HepG2 (cell line): ENCODE results near the gene ERMARD. TPM values are rescaled to one million over a fixed set of nuclear protein-coding genes. Genes with fewer than 3 reads are reported as not detected.

ENCODE experiments used
- ATAD3A ChIP-seq: sonication (generic); formaldehyde crosslinking; IDR thresholded peaks from 2 replicates; pipeline ENCODE4 v1.4.0; 2020; ENCODE audit warnings: missing genetic modification reagents
- CAMTA2 ChIP-seq: sonication (generic); formaldehyde crosslinking; IDR thresholded peaks from 2 replicates; pipeline ENCODE4 v1.4.0; 2020; ENCODE audit warnings: mild to moderate bottlenecking, missing genetic modification reagents, borderline replicate concordance
- CBX2 ChIP-seq, 2 experiments: fragments of 200-600 bp in 1 of 2; sonication (generic); formaldehyde crosslinking in 1 of 2; IDR thresholded peaks; 2 replicates each; pipeline versions ENCODE4 v1.7.0 to v1.8.1; 2018 to 2022; ENCODE audit warnings: low read depth in 2 of 2, low read length in 1 of 2, mild to moderate bottlenecking in 1 of 2, missing genetic modification reagents in 1 of 2
- CREM ChIP-seq, 2 experiments: sonication (generic) in 1 of 2; formaldehyde crosslinking in 1 of 2; IDR thresholded peaks; 2 replicates each; pipeline versions ENCODE4 v1.4.0 to v1.6.1; 2016 to 2020; ENCODE audit warnings: antibody characterized with exemption in 1 of 2, mild to moderate bottlenecking in 1 of 2, missing genetic modification reagents in 1 of 2
- EEA1 ChIP-seq: sonication (generic); formaldehyde crosslinking; IDR thresholded peaks from 2 replicates; pipeline ENCODE4 v1.5.1; 2020; ENCODE audit warnings: mild to moderate bottlenecking, missing genetic modification reagents, borderline replicate concordance
- FOXM1 ChIP-seq: sonication (generic); formaldehyde crosslinking; IDR thresholded peaks from 2 replicates; pipeline ENCODE4 v1.5.0; 2020; ENCODE audit warnings: missing genetic modification reagents
- FOXP1 ChIP-seq, 2 experiments: fragments of 450-650 bp in 1 of 2; IDR thresholded peaks; 2 replicates each; pipeline ENCODE4 v1.6.1; 2017 to 2018; ENCODE audit warnings: antibody characterized with exemption in 1 of 2
- GLMP ChIP-seq: sonication (generic); formaldehyde crosslinking; IDR thresholded peaks from 2 replicates; pipeline ENCODE4 v1.9.0; 2021; ENCODE audit warnings: missing genetic modification reagents, mild to moderate bottlenecking, borderline replicate concordance
- HMG20A ChIP-seq: IDR thresholded peaks from 2 replicates; pipeline ENCODE4 v1.6.1; 2016; ENCODE audit warnings: borderline replicate concordance
- MTA3 ChIP-seq: sonication (generic); formaldehyde crosslinking; IDR thresholded peaks from 2 replicates; pipeline ENCODE4 v1.4.0; 2020; ENCODE audit warnings: missing genetic modification reagents
- MTF1 ChIP-seq: sonication (generic); formaldehyde crosslinking; IDR thresholded peaks from 2 replicates; pipeline ENCODE4 v1.5.0; 2020; ENCODE audit warnings: missing genetic modification reagents
- PITX1 ChIP-seq: sonication (generic); formaldehyde crosslinking; IDR thresholded peaks from 2 replicates; pipeline ENCODE4 v1.5.1; 2020; ENCODE audit warnings: mild to moderate bottlenecking, missing genetic modification reagents
- RBM39 ChIP-seq: fragments of 200-400 bp; formaldehyde crosslinking; IDR thresholded peaks from one replicate; pipeline ENCODE4 v1.6.1; 2018; ENCODE audit warnings: antibody characterized with exemption, mild to moderate bottlenecking, low read depth, low read length; ENCODE audit not compliant: poor library complexity, severe bottlenecking
- RFX1 ChIP-seq: fragments of 450-650 bp; IDR thresholded peaks from 2 replicates; pipeline ENCODE4 v1.6.1; 2017
- RNF219 ChIP-seq: sonication (generic); formaldehyde crosslinking; IDR thresholded peaks from 2 replicates; pipeline ENCODE4 v1.5.0; 2020; ENCODE audit warnings: mild to moderate bottlenecking, missing genetic modification reagents
- SPEN ChIP-seq: sonication (generic); formaldehyde crosslinking; IDR thresholded peaks from 2 replicates; pipeline ENCODE4 v1.5.1; 2020; ENCODE audit warnings: low read depth, mild to moderate bottlenecking, missing genetic modification reagents
- TBX2 ChIP-seq: sonication (generic); formaldehyde crosslinking; IDR thresholded peaks from 2 replicates; pipeline ENCODE4 v1.5.0; 2020; ENCODE audit warnings: missing genetic modification reagents, mild to moderate bottlenecking, borderline replicate concordance
- YEATS4 ChIP-seq: sonication (generic); formaldehyde crosslinking; IDR thresholded peaks from 2 replicates; pipeline ENCODE4 v1.4.0; 2020; ENCODE audit warnings: missing genetic modification reagents, borderline replicate concordance
- ZFP36 ChIP-seq: fragments of 150-350 bp; IDR thresholded peaks from 2 replicates; pipeline ENCODE4 v1.6.1; 2018; ENCODE audit warnings: borderline replicate concordance, low read length, low read depth; ENCODE audit not compliant: partially characterized antibody
- ZNF235 ChIP-seq: sonication (generic); formaldehyde crosslinking; IDR thresholded peaks from 2 replicates; pipeline ENCODE4 v1.8.1; 2023; ENCODE audit warnings: mild to moderate bottlenecking, missing genetic modification reagents, borderline replicate concordance
- ZNF335 ChIP-seq: sonication (generic); formaldehyde crosslinking; IDR thresholded peaks from 2 replicates; pipeline ENCODE4 v1.4.0; 2020; ENCODE audit warnings: missing genetic modification reagents
- ZNF556 ChIP-seq: sonication (generic); formaldehyde crosslinking; IDR thresholded peaks from 2 replicates; pipeline ENCODE4 v1.4.0; 2020; ENCODE audit warnings: mild to moderate bottlenecking, missing genetic modification reagents, borderline replicate concordance
- ZNF678 ChIP-seq: sonication (generic); formaldehyde crosslinking; IDR thresholded peaks from 2 replicates; pipeline ENCODE4 v1.4.0; 2020; ENCODE audit warnings: mild to moderate bottlenecking, missing genetic modification reagents
- ZNF75D ChIP-seq: sonication (generic); formaldehyde crosslinking; IDR thresholded peaks from 2 replicates; pipeline ENCODE4 v1.8.1; 2023; ENCODE audit warnings: missing genetic modification reagents, mild to moderate bottlenecking, borderline replicate concordance
- ZNF777 ChIP-seq: sonication (generic); formaldehyde crosslinking; IDR thresholded peaks from 2 replicates; pipeline ENCODE4 v1.4.0; 2020; ENCODE audit warnings: missing genetic modification reagents
- polyA plus RNA-seq, 8 experiments: library from polyadenylated mRNA; depleted of rRNA in 3 of 8; stranded (reverse) in 7 of 8; unstranded in 1 of 8; fragments of >200 nt; fragmentation: Illumina TruSeq in 4 of 8; extraction: Trizol in 4 of 8; gene quantifications; 2 replicates each; pipeline versions ENCODE4 v1.2.1 to v1.2.3, GENCODE V29; 2011 to 2016; ENCODE audit warnings: low read depth in 4 of 8, missing spikeins in 1 of 8, mixed read lengths in 1 of 8; ENCODE audit not compliant: insufficient read depth in 1 of 8
- total RNA-seq, 5 experiments: library from RNA; depleted of rRNA; stranded (reverse); fragments of >200 nt; fragmentation: Illumina TruSeq; extraction: Trizol; gene quantifications; 2 replicates each; pipeline ENCODE4 v1.2.3, GENCODE V29; 2016; ENCODE audit warnings: low read depth in 1 of 5
- TF ChIP-seq, protein P1 (sequence below): sonication (generic); formaldehyde crosslinking; IDR thresholded peaks from 2 replicates; pipeline ENCODE4 v1.4.0; 2020; ENCODE audit warnings: mild to moderate bottlenecking, missing genetic modification reagents

The ERMARD gene
- total and polyA plus RNA-seq, 2 of the 13 experiments (the other 11 are each of a cell fraction or from before 2014, with no cell fraction given) = 8.8 to 10.7 TPM

DNA sequence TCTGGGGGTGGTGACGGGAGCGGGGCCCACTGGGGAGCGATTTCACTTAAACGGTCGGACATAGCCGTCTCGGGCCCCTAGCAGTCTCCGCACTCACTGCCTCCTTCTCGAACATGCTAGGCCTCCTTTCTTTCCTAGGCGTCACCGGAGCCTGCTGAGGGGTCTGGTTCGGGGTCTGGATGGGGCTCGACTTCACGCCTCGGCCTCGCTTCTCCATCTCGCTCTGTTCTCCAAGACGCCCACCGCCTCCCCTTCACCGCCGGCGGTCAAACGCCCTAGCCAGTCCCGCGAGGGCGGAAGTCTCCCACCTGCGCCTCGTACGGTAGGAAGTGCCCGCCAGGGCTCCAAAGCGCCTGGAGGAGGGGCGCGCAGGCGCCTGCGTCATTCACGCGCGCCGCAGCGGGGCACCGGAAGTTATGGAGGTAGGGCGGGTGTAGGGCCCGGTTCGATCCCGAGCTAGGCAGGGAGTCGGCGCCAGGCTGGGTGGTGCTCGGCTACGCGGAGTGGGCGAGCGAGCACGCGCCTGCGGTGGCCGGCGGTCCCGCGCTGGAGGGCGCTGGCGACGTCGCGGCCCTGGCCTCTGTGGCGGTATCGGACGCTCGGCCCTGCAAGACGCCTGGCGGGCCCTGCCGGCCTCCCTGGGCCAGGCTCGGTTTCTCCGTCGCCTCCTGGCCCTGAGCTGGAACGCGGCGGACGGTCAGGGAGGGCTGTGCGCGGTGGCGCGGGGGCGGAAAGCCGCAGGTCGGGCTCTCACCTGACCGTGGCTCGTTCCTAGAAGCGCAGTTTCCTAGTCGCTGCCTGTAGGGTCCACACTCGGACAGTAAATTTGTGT is at the start of gene ERMARD, which contains the start of gene DYNLT2 (continued):
- no peak; the same call in 1 of the 2 replicates for TF ChIP-seq ATAD3A (CRISPR knock-in tag)
- TF ChIP-seq ZNF235 = no peak
- TF ChIP-seq ZNF335 = peak; percentile 73; the same call in 1 of the 2 replicates
- no peak for TF ChIP-seq RFX1
- peak; percentile 19 for TF ChIP-seq CAMTA2 (CRISPR knock-in tag)
- no peak; the same call in 1 of the 2 replicates for TF ChIP-seq HMG20A (CRISPR knock-in tag)
- TF ChIP-seq GLMP (CRISPR knock-in tag) = peak; percentile 94; the same call in 1 of the 2 replicates
- peak; percentile 96 for TF ChIP-seq TBX2 (CRISPR knock-in tag)
- TF ChIP-seq RBM39 = peak; percentile 86
- TF ChIP-seq FOXP1 (IDR thresholded peaks at IDR 0.05) = no peak
- TF ChIP-seq FOXP1 (CRISPR knock-in tag; IDR thresholded peaks at IDR 0.05) = peak; percentile 63
- TF ChIP-seq MTF1 (CRISPR knock-in tag) = peak; percentile 80; the same call in 1 of the 2 replicates
- peak; percentile 77; the same call in 1 of the 2 replicates for TF ChIP-seq ZNF678 (CRISPR knock-in tag)
- TF ChIP-seq CBX2 (IDR thresholded peaks at IDR 0.05; ENCODE audit: low read depth, low read length) = no peak
- 0 out of 2 replicates have a peak, but pooled peaks have one; percentile 51 for TF ChIP-seq CBX2 (CRISPR knock-in tag; IDR thresholded peaks at IDR 0.05; ENCODE audit: low read depth)
- peak; percentile 97; the same call in 1 of the 2 replicates for TF ChIP-seq ZNF556 (CRISPR knock-in tag)
- TF ChIP-seq ZNF75D (CRISPR knock-in tag) = peak; percentile 80; the same call in 1 of the 2 replicates
- peak; percentile 99 for TF ChIP-seq CREM (IDR thresholded peaks at IDR 0.05)
- peak; percentile 96 for TF ChIP-seq CREM (CRISPR knock-in tag; IDR thresholded peaks at IDR 0.05)
- TF ChIP-seq PITX1 = peak; percentile 77
- peak; percentile 99 for TF ChIP-seq SPEN (CRISPR knock-in tag)
- TF ChIP-seq, protein P1, sequence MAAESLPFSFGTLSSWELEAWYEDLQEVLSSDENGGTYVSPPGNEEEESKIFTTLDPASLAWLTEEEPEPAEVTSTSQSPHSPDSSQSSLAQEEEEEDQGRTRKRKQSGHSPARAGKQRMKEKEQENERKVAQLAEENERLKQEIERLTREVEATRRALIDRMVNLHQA (CRISPR knock-in tag) = peak; percentile 86; the same call in 1 of the 2 replicates
- peak; percentile 13; the same call in 1 of the 2 replicates for TF ChIP-seq RNF219 (CRISPR knock-in tag)
- peak; percentile 89 for TF ChIP-seq ZNF777 (CRISPR knock-in tag)
- peak; percentile 99 for TF ChIP-seq YEATS4 (CRISPR knock-in tag)
- TF ChIP-seq ZFP36 = no peak
- no peak for TF ChIP-seq MTA3 (CRISPR knock-in tag)
- peak; percentile 93 for TF ChIP-seq EEA1 (CRISPR knock-in tag)
- peak; percentile 87 for TF ChIP-seq FOXM1 (CRISPR knock-in tag)
